ENCODE results near the gene ATP8B3.
A peak's percentile ranks its signal among the peaks of the same experiment; 100 is the strongest.

The ATP8B3 gene

DNA sequence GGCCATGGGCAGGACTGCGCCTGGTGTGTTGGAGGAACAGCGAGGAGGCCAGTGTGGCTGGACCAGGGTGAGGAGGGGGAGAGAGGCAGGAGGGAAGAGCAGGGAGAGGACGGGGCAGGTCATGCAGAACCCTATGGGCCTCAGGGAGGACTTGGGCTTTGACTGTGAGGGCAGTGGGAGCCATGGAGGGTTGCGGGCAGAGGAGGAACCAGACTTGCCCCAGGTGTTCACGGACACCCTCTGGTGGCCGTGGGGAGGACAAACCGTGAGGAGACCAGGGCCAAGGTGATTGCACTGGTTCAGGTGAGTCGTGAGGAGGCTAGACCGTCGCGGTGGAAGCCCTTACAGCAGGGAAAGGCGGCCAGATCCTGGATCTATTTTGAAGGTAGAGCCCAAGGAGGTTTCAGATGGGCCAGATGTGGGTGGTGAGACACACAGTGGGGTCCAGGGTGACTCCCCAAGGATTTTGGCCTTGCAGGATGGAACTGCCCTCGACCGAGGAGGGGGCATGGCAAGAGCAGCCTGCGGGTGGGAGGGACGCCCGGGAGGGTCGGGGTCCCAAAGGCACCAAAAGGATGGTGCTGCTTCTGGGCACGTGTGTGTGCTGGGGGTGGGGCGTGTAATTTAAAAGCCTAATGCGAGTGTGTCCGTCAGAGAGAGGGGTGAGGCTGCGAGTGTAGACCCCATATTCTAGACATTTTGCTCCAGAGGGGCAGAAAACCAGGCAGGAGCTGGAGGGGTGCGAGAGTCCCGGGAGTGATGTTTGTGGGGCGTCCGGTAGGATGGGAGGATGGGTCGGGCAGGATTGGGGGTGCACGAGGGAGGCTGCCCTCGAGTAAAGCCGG, 39.0 kb upstream of the ATP8B3 start:
- DNase-seq (ENCODE audit: low read depth), result no peak

DNA sequence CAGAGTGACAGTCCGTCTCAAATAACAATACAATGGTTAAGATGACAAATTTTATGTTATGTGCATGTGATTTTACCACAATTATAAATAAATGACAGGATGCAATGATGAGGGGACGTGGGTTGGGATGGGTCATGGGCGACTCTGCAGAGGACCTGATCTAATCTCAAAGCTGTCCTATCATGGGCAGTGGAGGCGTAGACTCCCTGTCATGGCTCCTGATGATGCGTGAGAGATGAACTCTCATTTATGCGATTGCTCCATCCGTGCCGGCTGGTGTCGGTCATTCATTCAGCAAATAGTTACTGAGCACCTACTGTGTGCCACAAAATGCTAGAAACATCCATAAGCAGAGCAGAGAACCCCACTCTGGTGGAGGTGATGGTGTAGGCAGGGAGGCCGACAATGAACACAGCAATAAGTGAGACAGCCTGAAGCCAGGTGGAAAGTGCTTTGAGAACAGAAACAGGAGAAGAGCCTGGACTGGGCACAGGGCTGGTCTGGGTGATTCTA, 37.9 kb upstream of the ATP8B3 start:
- no peak for DNase-seq (ENCODE audit: low read depth)

DNA sequence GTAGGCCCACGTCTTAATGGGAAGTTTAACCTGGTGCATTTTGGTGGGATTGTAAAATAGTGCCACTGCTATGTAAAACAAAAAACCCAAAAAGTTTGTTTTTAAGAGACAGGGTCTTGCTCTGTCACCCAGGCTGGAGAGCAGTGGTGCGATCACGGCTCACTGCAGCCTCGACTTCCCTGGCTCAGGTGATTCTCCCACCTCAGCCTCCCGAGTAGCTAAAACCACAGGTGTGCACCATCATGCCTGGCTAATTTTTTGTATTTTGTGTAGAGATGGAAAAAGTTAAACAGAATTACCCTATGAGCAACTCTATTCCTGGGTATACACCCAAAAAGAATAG, 37.0 kb upstream of the ATP8B3 start:
- DNase-seq (ENCODE audit: low read depth), result no peak

DNA sequence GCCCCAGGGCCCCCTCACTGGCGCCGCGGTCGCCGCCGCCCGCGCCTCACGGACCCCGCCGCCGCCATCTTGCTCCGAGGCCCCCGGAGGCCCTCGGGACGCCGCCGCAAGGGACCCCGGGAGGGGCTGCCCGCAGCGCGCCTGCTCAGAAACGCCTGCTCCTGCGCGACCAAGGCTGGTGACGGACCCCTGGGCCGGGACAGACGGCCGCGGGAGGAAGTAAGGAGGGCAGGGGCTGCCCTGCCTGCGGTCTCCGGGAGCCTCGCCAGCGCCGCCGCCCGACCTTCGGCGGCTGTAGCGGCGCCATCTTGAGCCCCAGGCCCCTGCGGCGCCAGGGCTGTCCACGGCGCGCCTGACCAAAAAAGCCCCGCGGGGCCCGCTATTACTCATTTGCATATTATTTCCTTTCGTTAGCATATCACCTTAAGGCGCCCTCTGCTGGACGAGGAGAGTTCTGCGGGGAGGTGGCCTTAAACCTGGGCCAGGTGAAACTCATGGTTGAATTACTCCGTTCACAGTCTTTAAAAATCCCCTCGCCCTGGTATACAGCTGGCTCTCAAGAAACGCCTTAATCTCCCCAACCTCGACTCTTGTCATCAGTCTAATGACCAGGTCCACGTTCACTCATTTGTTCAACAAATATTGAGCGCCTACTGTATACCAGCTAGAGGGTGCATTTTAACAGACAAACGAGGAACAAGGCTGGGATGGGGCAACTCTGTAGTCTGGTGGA, 36.5 kb upstream of the ATP8B3 start, which contains the start of gene REXO1:
REXO1 (minus strand) TSS at position 85 of the 733 bp plus-strand sequence. CDS start 125 bp downstream, outside the sequence.
- peak; percentile 40 for DNase-seq (ENCODE audit: low read depth)

DNA sequence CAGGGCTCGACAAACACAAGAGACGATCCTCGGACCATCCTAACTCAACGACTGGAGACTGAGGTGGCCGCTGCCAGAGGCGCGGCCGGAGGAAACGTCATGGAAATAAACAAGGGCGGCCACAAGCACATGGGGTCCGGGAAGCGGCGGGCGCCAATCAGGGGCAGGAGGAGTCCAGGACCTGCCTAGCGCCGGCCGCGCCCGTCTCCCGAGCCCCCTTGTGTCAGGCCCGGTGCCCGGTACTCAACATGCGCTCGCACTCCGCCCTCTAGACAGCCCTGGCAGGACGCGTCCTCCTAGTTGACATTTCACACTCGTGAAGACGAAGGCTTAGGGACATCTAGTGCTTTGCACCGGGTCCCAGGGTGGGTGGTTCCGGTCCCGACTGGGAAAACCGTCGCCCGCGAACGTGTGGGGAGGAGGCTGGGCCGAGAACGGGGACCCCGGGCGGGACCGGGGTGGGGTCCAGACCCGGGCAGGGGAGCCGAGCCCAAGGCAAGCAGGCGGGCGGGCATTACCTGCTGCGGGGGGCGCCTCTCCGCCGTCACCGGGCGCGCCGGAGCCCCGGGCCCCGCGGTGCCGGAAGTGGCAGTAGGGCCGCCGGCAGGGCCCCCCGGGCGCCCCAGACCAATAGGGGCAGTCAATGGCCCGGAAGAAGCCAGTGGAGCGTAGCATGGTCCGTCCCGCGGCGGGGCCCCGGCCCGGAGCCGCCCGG, 35.8 kb upstream of the ATP8B3 start:
- DNase-seq (ENCODE audit: low read depth), result no peak

DNA sequence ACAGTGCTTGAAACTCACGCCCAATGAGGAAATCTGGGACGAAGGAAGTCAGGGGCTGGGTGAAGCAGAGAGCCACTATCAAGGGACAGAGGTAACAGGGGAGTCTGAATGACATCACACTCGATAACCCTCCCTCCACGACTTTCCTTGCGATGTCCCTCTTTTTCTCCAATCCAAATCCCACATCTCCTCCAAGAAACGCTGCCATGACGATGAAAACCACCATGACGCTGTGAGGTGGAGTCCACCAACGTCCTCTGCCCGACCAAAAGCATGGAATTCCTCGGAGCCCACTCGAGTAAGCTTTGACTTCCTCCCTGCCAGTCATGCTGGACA, 35.2 kb upstream of the ATP8B3 start:
- DNase-seq (ENCODE audit: low read depth), result no peak

DNA sequence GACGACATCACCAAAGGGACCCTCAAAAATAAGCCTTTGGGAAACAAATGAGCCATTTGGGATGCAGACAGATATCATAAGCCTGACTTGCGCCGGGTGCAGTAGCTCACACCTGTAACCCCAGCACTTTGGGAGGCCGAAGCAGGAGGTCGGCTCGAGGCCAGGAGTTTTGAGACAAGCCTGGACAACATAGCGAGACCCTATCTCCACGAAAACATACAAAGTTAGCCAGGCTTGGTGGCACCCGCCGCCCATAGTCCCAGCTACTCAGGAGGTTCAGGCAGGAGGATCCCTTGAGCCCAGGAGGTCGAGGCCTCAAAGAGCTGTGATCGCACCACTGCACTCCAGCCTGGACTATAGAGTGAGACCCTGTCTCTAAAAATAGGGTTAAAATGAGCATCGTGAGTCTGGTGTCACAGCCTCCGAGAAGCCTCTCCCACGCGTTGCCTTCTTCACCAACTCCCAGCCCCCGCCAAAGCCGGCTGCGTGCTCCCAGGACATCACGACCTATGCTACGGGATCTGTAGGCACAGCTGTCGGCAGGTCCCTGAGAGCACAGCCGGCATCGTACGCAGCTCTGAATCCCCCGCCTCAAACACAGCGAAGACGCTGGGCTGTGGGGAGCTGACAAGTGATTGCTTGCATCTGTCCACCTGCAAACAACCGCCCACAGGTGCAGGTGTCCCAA, 34.6 kb upstream of the ATP8B3 start:
- no peak for DNase-seq (ENCODE audit: low read depth)

DNA sequence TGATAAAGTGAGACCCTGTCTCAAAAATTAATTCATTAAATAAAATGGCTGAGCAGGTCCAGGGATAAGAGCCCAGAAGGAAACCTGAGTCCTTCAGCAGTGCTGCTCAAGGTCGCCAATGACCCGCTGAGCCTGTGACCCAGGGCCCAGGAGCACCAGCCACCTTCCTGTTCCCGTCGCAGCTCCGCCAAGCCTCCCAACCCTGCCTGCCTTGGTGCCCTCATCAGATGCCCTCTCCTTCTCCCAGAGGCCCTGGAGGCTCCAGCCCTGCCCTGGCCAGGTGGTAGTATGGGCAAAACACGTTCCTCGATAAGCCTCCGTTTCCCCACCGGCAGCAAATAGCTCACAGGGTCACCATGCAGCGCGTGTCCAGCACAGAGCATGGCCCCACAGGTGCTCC, 33.6 kb upstream of the ATP8B3 start:
- no peak for DNase-seq (ENCODE audit: low read depth)

DNA sequence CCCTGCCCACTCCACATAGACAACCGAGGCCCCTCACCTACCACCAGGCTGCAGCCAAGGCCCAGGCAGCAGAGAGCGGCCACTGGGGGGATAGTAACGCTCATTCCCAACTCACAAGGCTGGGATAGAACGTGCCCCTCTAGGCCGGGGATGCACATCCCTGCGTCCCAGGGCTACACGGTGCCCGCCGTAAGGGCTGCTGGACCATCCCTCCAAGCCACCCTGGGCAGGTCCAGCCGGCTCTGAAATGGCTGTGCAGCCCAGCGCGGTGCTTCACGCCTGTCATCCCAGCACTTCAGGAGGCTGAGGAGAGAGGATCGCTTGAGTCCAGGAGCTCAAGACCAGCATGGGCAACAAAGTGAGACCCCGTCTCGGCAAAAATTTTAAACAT, 33.0 kb upstream of the ATP8B3 start:
- DNase-seq (ENCODE audit: low read depth), result no peak

DNA sequence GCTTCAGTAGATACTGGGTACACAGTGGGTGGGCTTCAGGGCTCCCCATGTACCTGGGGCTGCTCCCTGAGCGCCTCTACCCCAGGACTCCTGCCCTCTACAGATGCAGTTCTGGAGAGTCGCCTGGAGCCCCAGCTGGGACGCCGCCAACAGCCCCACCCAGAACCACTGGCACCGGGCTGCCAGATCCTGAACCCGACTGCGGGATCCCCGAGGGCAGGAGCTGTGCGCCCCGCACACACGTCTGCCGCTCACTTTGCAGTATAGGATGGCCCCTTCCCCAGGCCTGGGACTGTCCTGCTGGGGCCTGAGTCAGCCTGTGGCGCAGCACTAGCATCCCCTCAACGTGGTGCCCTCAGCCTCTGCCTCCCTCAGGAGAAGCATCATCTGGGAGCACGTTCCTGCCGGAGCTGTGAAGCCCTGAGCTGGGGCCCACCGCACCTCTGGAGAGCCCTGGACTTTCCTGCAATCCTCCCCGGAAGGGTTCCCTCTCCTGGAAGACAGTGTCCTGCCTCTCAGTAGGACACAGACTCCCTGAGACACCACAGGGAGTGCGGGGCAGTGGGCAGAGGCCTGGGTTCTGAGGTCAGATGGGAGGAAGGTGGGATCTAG, 32.5 kb upstream of the ATP8B3 start:
- DNase-seq (ENCODE audit: low read depth), result no peak

DNA sequence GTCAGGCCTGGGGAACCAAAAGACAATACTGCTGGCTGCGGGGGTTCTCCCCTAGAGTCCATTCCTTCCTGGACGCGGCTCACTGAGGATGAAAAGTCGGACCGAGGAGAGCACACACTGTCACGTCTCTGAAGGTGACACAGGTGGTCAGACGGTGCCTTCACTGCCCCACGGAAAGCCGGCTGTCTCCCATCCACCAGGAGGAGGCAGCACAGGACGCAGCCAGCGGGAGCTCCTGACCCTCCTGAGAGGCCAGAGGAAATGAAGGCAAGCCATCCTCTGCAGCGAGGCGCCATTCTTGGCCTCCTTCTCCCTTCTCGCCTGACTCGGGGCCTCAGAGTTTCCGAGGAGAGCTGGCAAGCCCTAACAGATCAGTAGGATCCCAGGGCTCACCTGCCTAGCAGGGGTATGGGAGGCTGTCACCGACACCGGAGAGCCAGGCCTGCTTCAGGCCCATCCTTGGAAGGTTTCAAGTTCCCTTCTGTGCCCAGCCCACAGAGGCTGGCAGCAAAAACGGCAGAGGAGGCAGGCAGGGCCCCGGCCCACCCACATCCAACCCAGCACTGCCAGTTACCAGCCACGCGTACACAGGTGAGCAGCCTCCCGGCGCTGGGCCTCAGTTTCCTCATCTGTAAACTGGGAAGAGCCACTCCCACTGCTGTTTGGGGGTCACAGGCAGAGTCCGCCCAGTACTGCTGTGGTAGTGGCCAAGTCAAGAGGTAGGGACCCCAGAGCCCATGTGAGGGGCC, 31.7 kb upstream of the ATP8B3 start:
- DNase-seq (ENCODE audit: low read depth), result no peak

DNA sequence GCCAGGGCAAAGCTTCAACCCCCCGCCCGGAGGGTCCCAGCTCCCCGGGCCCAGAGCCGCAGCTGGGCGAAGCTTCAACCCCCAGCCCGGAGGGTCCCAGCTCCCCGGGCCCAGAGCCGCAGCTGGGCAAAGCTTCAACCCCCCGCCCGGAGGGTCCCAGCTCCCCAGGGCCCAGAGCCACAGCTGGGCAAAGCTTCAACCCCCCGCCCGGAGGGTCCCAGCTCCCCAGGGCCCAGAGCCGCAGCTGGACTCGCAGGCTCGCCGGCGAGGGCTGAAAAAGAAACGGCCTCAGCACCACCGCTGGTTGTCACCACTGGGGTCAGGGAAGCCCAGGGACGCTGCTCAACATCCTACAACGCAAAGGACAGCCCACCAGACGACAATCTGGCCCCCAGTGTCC, 31.0 kb upstream of the ATP8B3 start:
- no peak for DNase-seq (ENCODE audit: low read depth)

DNA sequence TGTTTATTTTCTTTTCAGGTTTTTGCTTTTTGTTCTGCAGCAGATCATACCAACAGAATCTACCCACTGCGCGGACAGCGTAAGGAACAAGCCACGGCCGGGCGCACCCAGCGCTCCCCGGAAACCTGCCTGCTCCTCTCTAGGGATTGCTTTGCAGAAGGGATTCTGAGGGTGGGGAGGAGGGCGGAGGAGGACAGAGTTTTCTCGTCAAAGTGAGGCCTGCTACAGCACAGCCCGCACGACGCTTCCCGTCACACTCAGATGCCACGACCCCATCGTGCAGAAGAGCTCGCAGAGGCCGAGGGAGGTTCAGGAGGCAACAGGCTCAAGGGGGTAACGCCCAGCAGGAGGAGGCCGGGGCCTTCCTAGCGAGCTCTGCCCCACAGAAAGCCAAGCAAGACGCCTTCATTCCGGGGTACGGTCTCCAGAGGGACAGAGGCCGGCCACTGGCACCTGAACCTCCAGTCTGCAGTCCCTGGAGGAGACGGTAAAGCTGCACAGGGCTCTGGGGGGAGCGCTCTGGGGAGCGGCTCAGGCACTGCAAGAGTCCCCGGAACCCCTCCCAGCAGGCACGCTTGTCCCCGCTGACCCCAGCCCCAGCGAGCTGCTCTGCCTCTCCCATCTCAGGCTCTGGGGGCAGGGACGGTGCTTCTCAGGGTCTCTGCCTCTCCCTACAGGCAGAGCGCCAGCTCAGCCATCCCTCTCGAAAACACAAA, 29.3 kb upstream of the ATP8B3 start:
- no peak for DNase-seq (ENCODE audit: low read depth)

DNA sequence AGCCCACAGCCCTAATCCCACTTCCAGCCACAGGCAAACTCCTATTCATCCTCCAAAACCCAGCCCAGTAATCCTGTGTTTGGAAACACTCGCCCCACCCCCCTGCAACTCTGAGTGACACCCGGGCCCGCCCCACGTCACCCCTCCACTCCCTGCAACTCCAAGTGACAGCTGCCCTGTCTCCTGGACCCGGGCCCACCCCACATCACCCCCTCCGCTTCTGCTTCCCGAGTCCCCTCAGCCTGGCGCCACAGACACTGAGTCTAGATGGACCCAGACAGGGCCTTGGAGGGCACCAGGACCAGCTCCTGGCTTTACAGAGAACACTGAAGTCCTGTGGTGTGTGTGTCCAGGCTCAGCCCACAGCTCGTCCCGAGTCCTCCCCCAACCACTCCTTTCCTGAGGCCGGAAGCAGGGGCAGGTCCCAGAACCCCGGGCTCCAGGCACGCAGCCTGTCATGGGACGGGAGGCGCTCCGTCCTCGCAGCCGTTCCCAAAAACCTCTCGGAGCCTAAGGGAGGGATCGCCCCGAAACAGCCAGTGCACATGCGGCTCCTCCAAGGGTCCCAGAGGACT, 28.6 kb upstream of the ATP8B3 start:
- DNase-seq (ENCODE audit: low read depth), result no peak

DNA sequence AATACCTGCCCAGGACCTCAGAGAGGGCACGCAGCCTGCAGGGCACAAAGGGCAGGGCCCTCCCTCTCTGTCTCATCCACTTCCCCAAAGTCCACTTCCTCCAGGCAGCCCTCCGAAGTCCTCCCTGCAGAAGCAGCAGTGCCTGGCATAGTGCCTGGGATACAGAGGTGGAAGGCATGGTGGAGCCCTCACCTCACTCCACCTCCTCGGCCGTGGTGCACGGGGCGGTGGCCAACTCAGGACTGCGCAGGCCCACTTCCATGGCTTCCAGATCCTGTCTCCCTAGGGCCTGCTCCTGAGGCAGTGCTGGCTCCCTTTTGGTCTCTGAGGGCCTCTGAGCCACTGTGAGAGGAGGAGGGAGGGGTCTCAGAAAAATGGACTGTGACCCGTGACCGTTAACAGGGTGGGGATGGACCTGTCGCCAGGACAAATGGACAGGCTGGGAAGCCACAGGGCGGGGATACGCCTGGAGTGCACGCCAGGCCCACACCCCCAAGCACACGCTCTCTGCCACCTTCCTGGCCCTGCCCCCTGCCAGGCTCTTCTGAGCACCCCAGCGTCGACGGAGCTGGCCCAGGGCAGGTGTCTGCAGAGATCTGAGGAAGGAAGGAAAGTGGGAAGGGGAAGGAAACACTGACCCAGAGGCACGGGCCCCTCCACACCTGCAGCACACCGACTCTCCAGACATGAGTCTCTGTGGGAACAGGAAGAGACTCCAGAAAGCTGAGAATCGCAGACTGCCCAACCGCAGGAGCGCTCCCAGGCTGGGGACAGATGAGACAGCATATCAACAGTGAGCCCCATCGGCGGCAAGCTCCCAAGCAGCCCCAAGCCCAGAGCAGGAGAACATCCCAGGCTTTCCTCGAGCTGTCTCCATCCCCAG, 27.8 kb upstream of the ATP8B3 start:
- DNase-seq (ENCODE audit: low read depth), result no peak

DNA sequence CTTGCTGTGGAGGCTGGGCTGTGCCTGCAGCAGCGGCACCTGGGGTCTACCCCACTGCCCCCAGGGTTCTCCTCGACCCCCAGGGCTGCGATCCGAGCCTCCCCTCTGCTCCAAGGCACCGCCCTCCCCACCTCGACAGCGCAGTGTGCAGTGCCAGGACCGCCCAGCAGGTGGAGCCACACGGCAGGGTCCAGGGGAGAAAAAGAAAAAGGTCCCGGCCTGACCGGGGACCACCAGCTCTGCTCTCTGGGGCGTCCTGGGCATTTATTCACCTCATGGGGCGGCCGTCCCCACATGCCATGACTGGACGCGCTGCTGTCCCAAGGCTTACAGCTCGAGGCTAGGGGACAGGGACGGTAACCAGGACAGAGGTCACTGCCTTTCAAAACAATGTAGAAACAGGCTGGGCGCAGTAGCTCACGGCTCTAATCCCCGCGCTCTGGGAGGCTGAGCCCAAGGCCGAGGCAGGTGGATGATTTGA, 25.6 kb upstream of the ATP8B3 start:
- DNase-seq (ENCODE audit: low read depth), result no peak

DNA sequence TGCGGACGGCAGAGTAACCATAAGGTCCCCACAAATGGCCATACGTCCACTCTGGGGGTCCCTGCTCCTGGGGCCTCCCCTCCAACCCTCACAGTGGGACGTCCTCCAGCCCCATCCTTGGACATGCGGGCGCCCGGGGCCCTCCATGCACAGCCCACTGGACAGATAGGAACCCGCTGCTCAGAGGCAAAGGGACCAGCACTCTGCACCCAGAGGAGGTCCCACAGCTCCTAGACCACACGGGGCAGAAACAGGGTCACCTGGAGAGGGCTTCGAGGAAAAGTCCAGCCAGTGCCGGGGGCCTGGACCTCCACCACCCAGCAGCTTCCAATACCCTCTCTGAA, 25.1 kb upstream of the ATP8B3 start:
- no peak for DNase-seq (ENCODE audit: low read depth)

DNA sequence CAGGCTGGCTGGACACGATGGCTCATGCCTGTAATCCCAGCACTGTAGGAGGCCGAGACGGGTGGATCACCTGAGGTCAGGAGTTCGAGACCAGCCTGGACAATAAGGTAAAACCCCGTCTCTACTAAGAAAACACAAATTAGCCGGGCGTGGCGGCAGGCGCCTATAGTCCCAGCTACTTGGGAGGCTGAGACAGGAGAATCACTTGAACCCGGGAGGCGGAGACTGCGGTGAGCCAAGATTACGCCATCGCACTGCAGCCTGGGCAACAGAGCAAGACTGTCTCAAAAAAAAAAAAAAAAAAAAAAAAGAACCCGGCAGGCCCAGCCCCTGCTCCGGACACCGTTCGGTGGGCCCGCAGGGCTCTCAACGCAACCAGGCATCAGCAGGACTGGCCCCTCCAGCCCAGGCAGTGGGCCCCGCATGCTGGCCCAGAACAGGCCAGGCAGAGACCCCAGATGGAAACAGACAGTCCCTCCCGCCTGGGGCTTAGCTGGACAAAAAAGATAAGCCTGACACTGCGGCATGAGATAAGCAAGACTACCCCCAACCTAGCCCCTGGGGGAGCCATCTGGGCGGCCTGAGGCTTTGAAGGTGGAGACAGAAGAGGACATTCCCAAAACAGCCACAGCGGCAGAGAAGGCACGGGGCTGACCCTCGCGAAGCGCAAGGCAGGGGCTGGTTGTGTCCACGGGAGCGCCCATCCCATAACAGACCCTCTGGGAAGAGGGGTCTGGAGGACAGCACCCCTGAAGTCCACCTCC, 24.6 kb upstream of the ATP8B3 start:
- DNase-seq (ENCODE audit: low read depth), result no peak
